HG02938 (cell line): Measurements from ENCODE around the gene EPHA7.
A peak's percentile ranks its signal among the peaks of the same experiment; 100 is the strongest.

Experiments used
- ATAC-seq: cut with Tn5 transposase; IDR thresholded peaks from one replicate; pipeline ENCODE4 v1.9.1; 2021; ENCODE audit warnings: mild to moderate bottlenecking, moderate library complexity; ENCODE audit not compliant: unreplicated experiment

Gene EPHA7

GRCh38 chr6:93419304-93420162 is at the start of gene EPHA7:
Gene EPHA7, minus strand, starts transcription at chr6:93419559. Its CDS starts 218 bp downstream, at chr6:93419341.
- ATAC-seq: peak; percentile 90

DNA sequence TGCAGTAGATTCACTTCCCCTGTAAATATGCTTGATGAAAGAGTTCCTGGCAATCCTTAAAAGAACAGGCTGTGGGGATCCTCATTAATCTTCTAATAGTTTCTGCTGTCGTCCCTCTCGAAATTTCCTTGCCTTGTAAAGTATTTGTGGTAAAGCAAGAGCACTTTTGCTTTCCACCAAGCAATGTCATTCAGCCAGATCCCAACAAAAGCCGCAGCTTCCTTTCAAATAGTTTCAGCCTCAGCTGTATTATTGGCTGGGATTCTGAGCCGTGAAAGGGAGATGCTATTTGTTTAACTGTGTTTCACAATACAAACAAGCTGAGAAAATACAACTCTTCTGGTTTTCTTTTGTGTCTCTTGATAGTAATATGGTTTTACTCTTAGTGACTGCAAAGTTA is 48.9 kb upstream of the EPHA7 start:
- no peak for ATAC-seq

DNA sequence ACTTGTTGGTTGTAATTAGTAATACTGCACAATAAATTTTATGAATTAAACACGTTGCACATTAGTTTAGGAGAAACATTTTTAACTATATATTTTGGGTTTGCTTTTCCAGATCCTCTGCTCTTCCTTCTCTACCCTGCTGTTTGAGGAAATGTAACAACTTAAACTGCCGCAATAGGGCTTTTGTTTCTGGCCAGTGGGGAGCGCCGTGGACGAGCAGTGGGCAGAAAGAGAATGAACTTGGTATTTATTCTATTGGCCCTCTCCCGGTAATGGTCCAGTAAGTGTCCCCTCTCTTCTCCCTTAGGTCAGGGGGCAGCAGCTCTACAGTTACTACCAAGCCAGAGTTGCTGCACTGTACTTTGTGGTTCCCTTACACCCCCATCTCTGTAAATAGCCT is 35.2 kb upstream of the EPHA7 start:
- ATAC-seq: no peak

DNA sequence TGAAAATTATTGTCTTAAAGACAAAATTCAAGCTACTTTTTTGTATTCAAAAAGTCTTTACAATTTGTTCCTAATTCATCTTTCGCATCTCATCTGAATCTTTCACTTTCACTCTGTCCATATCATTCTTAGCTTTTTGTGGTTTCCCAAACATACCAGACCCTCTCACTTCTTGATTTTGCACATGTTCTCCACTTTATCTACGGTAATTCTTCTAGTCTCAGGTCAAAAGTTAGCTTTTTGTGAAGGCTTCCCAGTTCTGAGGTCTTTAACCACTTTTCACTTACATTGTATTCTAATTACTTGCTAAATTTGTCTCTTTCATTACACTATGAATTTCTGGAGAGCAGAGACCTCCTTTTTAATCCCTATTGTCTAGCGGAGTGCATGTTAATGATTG is 34.6 kb upstream of the EPHA7 start:
- peak; percentile 83 for ATAC-seq

- no peak for ATAC-seq
Measured at GRCh38 chr6:93447874-93448273, 28.5 kb upstream of the EPHA7 start.

DNA sequence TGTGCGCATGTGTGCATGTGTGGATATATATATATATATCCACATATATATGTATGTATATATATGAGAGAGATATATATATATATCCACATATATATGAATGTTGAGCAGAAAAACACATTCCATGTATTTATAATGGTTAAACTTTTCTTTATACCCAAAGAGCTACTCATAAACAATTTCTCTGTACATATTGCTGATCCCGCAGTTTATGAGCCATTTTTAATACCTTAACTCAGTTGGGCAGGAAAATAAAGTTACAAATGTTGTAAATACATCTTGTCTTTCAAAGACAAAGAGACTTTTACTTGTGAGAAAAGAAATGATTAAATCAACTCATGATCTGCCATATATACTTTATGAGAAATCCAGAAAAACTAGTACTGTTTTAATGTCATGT is 18.1 kb upstream of the EPHA7 start:
- ATAC-seq: no peak

DNA sequence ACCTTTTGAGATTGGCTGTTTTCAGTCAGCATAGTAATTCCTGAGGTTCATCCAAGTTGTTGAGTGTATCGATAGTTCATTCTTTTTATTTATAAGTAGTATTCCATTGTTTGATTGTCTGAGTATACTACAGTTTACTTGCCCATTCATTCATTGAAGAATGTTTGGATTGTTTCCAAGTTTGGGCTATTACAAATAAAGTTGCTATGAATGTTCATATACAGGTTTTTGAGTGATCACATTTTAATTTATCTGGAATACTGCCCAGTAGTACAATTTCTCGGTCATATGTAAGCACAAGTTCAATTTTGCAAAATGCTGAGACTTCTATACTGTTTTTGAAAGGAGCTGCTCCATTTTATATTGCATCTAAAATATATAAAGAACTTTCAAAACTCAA is 14.2 kb upstream of the EPHA7 start:
- no peak for ATAC-seq

DNA sequence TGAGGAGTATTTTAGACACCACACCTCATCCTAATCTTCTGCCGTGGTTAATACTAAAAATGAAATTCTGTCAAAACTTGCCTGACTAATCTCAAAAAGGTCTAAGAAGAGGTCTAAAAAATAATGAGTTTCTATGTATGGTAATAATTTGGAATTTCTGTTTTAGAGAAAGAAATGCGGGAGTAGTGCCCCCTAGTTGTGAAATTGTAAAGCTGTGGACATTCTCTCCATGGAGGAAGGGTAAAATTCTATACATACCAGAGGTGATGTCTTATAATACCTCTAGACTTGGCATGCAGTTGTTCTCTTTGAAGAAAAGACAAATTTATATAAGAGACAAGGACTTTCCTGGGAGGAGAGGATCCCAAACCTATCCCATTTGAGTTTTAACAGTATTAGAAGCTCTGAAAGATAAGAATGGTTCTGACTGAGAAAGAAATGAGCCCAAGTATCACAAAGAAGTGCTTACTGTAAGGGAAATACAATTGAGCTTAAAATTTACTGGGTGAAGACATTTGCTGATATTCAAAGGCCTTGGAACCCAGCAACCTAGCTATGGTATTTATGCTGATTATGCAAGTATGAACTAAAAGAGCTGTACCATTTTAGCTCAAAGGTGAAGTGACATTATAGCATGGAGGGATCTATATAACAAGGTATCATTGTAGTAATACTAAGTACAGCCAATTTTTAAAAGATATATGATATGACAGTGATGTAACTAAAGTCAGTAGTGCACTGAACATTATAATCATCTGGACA is 5.1 kb upstream of the EPHA7 start:
- ATAC-seq: no peak

- peak; percentile 31 for ATAC-seq
Measured at GRCh38 chr6:93423542-93423941, 4.2 kb upstream of the EPHA7 start.

DNA sequence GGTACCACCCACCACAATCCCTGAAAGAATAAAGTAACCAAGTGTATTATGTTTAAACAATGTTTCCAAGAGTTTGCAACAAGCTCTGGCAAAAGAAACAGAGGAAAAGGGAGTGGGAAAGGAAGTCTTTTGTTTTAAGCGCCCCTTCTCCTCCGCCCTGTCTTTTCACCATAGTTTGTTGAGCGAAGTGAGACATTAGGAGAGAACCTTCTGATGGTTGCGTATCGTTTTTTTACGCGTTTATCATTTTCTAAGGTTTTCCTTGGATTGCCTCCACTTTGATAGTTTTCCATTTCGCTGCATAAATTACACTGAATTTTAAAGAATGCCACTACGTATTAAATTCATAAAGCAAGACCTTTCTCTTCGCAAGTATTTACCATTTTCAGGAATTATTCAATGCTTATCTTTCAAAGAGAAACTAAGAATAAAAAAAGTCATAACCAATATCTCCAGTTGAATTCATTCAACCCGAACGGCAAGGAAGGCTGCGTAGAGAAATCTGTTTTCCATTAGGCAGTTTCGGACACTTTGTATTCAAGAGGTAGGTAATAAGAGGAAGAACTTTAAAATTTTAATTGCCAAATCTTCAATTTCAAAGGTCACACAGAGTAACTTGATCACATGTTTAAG is 920 bp upstream of the EPHA7 start:
- ATAC-seq: no peak

GRCh38 chr6:93418408-93419303 is 703 bp downstream of the EPHA7 start:
- no peak for ATAC-seq

DNA sequence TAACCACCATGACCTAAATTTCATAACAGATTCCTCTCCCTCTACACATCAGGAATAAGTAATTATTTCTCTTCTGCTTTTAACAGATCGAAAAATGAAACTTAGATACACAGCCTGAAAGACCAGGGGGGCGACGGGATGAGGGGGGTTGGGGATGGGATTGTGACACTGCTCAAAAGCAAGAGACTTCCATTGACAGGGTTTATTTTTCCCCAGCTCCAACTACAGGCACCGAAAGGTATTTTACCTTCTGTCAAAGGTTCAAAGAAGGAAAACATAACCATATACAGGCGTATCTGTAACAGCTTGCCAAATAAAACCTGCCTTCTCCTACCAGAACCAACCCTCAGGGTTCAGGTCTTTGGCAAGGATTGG is 1.3 kb downstream of the EPHA7 start:
- no peak for ATAC-seq

DNA sequence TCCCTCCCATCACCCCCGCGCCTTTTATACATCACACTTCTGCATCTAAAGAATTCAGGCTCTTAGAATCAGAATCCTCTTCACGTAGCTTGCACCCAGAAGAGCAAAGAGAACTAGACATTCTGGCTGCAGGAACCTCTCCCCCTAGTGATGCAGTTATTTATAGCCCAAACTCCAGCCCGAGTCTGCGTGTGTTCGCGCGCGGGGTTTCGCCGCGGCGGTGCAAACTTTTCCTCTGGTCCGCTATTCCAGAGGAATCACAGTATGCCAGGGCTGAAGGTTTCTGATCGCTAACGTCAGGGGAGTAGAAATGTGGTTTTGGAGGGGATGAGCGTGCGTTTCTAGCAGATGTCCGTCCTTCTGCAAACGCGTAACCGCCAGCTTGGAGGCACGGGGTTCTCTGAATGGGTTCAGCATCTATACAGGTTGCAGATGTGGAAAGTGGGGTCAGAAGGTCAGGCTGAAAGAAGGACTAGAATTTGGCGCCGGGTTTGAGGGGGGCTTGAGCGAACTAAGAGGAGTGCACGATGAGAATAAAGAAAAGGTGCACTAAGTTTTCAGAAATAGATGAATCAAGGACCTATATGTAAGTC is 1.8 kb downstream of the EPHA7 start:
- no peak for ATAC-seq

GRCh38 chr6:93416571-93417420 is 2.6 kb downstream of the EPHA7 start:
- ATAC-seq: no peak

DNA sequence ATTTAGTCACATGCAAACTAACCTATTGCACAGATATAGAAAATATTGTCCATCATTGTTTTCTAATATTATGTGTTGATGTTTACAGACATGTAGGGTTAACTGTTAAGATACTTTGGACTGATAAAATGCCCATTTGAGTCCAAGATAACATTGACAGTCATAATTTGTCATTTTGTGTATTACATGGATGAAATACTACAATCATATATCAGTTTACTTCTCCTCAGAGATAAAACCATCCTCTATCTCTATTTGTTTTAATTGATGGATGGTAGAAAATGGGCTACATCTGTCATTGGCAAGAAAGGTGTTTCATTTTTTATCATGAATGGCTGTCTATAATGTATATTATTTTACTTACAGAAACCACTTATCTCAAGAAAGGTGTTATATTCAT is 6.2 kb downstream of the EPHA7 start:
- ATAC-seq: no peak

- no peak for ATAC-seq
Measured at GRCh38 chr6:93412452-93412851, 6.9 kb downstream of the EPHA7 start.

DNA sequence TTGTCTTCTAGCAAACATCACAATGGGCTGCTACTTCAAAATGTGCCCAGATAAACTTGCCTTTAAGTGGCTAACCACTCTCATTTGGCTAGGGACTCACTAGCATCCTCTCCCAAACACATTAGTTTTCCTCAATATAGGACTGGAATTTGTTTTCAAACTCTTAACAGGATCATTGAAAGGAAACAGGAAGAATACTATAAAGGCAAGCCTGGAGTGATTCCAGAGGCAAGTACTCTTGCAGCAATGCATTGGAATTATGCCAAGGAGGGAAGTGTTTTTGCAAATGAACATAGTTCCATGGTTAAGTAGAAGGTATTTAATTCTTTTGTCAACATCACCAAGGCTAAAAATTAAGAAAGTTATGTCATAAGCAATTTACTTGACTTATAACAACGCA is 12.2 kb downstream of the EPHA7 start:
- ATAC-seq: no peak

DNA sequence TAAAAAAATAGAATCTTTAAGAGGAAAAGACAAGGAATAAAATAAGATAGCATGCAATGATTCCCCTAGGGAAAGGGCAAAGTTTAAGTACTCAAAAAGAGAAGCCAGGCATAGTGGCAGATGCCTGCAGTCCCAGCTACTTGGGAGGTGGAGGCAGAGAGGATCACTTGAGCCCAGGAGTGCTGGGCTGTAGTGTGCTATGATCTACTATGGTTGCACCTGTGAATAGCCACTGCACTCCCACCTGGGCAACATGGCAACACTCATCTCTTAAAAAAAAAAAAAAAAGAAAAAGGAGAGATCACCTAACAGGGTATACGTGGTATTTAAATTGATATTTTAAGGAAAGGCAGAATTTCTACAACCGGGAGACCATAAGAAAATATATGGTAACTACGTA is 16.0 kb downstream of the EPHA7 start:
- ATAC-seq: no peak

GRCh38 chr6:93398723-93399122 is 20.6 kb downstream of the EPHA7 start:
- ATAC-seq: no peak
